22Rv1 (cell line): ENCODE results near the gene DNASE1L3.

ENCODE experiments used
- H3K27ac ChIP-seq: fragments of 450-650 bp; 2 replicates; pipeline ENCODE4 v1.5.1; 2017
- ZFX ChIP-seq: fragments of 450-650 bp; IDR thresholded peaks from 2 replicates; pipeline ENCODE4 v1.6.1; 2017; ENCODE audit warnings: antibody characterized with exemption, borderline replicate concordance
- TF ChIP-seq, protein P1 (sequence below): fragments of 450-650 bp; IDR thresholded peaks from 2 replicates; pipeline ENCODE4 v1.5.1; 2017; ENCODE audit warnings: mild to moderate bottlenecking

DNASE1L3 gene

DNA sequence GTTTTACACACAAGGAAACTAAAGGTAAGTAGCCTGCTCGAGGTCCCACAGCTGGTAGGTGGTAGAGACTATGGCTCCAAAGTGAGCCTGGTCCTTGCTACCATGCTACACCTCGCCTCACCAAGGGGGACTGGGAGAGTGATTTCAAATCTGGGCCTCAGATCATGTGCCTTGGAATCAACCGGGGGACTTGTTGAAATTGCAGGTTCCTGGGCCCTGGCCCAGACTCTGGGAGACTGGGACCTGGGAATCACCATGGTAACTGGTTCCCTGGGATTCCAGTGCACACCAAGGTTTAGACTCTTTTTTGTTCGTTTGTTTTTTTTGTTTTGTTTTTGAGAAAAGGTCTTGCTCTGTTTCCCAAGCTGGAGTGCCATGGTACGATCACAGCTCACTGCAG lies 21.1 kb downstream of the DNASE1L3 start:
- TF ChIP-seq, protein P1, sequence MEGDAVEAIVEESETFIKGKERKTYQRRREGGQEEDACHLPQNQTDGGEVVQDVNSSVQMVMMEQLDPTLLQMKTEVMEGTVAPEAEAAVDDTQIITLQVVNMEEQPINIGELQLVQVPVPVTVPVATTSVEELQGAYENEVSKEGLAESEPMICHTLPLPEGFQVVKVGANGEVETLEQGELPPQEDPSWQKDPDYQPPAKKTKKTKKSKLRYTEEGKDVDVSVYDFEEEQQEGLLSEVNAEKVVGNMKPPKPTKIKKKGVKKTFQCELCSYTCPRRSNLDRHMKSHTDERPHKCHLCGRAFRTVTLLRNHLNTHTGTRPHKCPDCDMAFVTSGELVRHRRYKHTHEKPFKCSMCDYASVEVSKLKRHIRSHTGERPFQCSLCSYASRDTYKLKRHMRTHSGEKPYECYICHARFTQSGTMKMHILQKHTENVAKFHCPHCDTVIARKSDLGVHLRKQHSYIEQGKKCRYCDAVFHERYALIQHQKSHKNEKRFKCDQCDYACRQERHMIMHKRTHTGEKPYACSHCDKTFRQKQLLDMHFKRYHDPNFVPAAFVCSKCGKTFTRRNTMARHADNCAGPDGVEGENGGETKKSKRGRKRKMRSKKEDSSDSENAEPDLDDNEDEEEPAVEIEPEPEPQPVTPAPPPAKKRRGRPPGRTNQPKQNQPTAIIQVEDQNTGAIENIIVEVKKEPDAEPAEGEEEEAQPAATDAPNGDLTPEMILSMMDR: no peak
- TF ChIP-seq ZFX: no peak
- no peak overlapping the region for H3K27ac ChIP-seq

DNA sequence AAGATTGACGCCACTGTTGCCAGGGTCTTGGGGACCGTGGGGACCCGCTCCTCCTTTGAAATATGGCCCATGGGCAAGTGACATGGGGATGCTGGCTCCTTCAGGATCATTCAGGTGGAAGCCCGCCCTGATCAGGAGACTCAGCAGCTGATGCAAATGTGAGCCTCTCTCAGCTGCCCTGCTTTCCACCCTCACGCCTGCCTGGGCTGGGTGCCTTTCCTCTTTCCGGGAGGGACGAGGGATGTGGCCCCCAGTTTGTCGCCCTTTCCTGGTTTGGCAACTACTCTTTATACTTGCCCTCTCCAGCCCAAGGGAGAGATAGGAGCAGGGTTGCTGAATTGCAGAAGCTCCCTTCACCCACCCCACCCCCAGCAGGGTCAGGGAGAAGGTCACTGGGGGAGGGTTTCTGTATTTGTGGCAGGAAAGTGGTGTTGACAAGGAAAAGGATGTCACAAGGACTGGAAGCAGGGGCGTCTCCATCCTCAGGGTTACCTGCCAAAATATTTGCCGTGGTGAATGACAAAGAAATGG lies 21.8 kb downstream of the DNASE1L3 start:
- TF ChIP-seq ZFX: no peak
- TF ChIP-seq, protein P1: no peak
- no peak overlapping the region for H3K27ac ChIP-seq

DNA sequence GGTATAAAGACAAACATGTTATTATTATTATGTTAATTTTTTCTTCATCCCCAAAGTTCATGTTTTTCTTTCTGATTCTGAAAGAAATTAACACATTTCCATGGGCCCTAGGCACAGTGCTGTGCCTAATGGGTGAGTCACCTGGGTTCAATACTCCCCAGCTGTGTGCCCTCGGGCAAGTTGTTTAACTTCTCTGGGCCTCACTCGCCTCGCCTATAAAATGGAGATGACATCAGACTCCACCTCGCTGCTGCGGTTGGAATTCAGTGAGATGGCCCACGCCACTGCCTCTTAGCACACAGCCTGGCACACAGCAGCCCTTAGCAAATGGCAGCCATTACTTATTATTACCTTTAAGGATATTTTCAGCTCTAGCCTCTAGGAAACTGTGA lies 22.6 kb downstream of the DNASE1L3 start:
- TF ChIP-seq, protein P1: no peak
- TF ChIP-seq ZFX: no peak
- no peak overlapping the region for H3K27ac ChIP-seq

DNA sequence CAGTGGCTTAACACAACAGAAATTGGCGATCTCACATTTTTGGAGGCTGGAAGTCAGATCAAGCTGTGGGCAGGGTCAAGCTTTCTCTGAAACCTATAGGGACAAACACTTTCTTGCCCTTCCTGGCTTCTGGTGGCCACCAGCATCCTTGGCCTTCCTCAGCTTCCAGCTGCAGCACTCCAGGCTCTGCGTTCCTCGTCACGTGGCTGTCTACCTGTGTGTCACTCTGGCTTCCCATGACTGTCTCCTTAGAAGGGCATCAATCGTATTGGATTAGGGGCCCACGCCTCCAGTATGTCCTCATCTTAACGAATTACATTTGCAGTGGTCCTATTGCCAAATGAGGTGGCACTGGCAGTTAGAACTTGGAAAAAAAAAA lies 25.8 kb downstream of the DNASE1L3 start:
- no peak for TF ChIP-seq ZFX

DNA sequence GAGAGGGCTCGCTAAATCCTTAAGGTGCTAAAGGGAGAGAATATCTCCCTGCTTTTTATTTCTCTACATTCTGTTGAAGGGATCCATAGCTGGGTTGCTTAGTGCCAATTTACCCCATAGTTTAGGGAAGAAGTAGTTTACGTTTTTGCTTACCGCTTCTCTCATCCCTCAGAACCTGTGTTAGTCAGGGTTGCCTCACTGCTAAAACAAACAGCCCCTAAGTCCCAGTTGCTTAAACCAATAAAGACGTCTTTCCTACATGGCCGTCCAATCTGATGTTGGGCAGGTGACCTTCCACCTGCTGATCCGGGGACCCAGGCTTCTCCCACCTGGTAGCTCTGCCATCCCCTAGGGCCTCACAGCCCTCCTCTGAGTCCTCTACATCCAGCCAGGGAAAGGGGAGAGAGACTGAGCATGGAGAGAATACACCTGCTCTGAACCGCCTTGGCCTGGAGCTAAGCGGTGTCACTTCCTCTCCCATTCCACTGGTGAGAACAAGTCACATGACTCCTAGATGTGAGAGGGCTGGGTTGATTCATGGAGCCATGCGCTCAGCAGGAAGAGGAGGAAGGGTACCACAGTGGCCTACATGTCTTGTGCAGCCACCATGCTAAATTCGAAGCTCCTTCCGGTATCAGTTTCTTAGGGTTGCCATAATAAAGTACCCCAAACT lies 26.3 kb downstream of the DNASE1L3 start:
- no peak for TF ChIP-seq ZFX
- TF ChIP-seq, protein P1: no peak
- no peak overlapping the region for H3K27ac ChIP-seq

More for the DNA sequence above, 25.8 kb downstream of the DNASE1L3 start:
- no peak overlapping the region for H3K27ac ChIP-seq

DNA sequence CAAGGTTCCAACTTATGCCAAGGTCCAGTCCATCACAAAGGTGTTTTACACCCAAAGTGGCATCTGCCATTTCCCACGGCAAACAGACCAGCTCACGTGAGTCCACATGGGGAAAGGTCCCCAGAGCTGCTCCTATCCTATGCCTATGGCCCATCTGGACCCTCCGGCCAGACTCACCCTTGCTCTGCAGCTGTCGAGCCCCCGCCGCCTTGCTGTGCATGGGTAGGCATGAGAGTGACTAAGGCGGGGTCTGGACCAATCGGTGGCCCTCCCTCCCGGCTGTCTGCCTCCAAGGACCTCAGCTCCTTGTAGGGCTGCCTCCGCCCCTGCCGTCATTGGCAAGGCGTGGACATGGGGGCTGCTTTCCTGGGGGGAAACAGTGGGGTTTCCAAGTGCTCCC lies 26.9 kb downstream of the DNASE1L3 start:
- H3K27ac ChIP-seq: no peak overlapping the region
- no peak for TF ChIP-seq ZFX
- TF ChIP-seq, protein P1: no peak

DNA sequence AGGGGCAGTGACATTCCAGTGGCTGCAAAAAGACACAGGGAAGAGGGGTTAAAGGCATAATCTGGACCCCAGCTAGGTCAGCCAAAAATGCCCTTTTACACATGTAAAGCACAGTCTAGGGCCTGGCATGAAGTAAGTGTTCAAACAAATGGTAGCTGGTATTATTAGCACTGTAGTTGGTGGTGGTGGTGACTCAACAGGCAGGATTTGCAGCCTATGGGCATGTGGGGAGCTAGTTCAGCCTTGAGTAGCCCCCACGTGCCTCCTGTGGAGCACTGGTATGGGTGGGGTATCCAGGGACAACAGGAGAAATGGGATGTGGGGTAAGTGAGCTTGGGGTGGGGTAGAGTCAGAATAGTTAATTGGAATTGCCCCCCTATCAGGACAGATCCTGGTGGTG lies 27.6 kb downstream of the DNASE1L3 start:
- TF ChIP-seq ZFX: no peak
- TF ChIP-seq, protein P1: no peak
- no peak overlapping the region for H3K27ac ChIP-seq

DNA sequence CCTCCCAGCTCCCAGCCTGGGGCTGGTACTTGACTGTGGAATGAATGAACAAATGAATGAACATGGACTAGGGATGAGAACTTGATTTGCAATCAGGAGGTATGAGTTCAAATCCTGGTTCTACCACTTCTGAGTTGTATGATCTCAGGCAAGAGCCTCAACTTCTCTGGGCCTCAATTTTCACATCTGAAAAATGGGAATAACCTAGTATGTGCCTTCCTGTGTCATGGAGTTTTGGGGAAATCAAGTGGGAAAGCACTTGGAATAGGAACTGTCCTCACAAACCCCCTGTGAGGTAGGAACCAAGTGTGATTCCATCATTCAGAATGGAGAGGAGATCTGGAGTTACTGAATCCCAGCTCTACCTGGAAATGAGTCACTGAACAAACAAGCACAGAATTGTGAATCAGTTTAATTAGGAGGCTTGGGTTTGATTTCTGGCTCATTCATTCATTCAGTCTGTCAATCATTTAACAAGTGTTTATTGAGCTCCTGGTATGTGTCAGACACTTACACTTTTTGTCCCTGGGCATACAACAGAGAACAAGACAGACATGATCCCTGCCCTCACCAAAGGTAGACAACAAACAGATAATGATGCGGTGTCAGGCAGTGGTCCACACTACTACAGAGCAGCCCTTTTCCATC lies 29.7 kb downstream of the DNASE1L3 start:
- no peak overlapping the region for H3K27ac ChIP-seq
- no peak for TF ChIP-seq ZFX
- TF ChIP-seq, protein P1: no peak
